ENCODE results near the gene ANXA2R. TPM values are rescaled to one million over a fixed set of nuclear protein-coding genes. Genes with fewer than 3 reads are reported as not detected.

ANXA2R gene
- total RNA-seq, 2 experiments from 2014 or later: 45.6 to 48.9 TPM

DNA sequence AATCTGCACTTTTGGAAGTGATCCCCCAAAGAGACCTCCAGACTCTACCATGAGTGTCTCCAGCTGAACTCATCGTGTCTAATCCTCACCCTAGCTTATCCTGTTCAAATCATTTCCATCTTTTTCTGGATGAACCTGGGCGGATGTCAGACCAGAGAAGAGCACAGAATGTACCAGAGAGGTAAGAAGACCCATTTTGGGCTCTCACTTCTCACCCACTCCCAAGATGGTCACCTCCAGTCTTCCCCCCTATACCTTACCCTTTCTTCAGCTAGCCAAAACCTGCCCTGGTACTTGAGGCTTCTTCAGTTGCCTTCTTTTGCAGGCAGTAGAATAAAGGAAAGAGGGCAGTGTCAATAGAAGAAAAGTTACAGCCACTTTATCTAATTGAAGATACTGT lies 27.9 kb upstream of the ANXA2R start:
- Histone ChIP-seq H3K4me3 (ENCODE audit: low read length) (peak overlapping the region; percentile 78), H3K4me1 (ENCODE audit: insufficient read depth, low read length) (peaks cover 55% of the 10 kb centered on the region), H3K27me3 (ENCODE audit: control insufficient read depth in 1 of 2, insufficient read depth in 2 of 2, low read length in 2 of 2) (no peaks in the 10 kb centered on the region), H3K9me3 (ENCODE audit: control insufficient read depth in 1 of 2, insufficient read depth in 1 of 2, low read length in 2 of 2) (peaks cover 0 to 4% of the 10 kb centered on the region in 2 experiments), H3K27ac (ENCODE audit: low read depth in 1 of 2, low read length in 2 of 2) (peak overlapping the region in 1 of 2 donors; percentile 8), H3K36me3 (ENCODE audit: insufficient read depth, low read length) (peaks cover 18% of the 10 kb centered on the region)
- peaks cover 72% of the 10 kb centered on the region for H3K36me3 Mint-ChIP-seq (ENCODE audit: low read depth)
- intact Hi-C loops (cut with DNase I, micrococcal nuclease): loop anchor here (2.0 to 10.0 kb wide), 6 partner anchors 77 to 419 kb away; partner anchors contain the start of gene TMEM267 (in 1 of the 2)
- H3K27ac Mint-ChIP-seq: peak overlapping the region; percentile 96
- no peak for ATAC-seq (ENCODE audit: poor library complexity)
- peaks cover 51% of the 10 kb centered on the region for H3K4me1 Mint-ChIP-seq (ENCODE audit: low read depth)
- H3K9me3 Mint-ChIP-seq: no peaks in the 10 kb centered on the region
- H3K27me3 Mint-ChIP-seq: no peaks in the 10 kb centered on the region
- peak overlapping the region; percentile 97 for H3K4me3 Mint-ChIP-seq
- ChIA-PET POLR2A (interaction anchor here (1.2 to 7.5 kb wide), 10 partner anchors 27 to 416 kb away, joined by 4 to 703 read pairs (median 141); partner anchors contain the start of genes ANXA2R, HMGCS1, TMEM267 and ZNF131), CTCF (interaction anchor here (0.9 to 1.6 kb wide), 5 partner anchors 28 to 416 kb away, joined by 3 to 9 read pairs (median 4); partner anchors contain the start of genes ANXA2R and TMEM267)
- no peak for DNase-seq
- TF ChIP-seq, protein P1, sequence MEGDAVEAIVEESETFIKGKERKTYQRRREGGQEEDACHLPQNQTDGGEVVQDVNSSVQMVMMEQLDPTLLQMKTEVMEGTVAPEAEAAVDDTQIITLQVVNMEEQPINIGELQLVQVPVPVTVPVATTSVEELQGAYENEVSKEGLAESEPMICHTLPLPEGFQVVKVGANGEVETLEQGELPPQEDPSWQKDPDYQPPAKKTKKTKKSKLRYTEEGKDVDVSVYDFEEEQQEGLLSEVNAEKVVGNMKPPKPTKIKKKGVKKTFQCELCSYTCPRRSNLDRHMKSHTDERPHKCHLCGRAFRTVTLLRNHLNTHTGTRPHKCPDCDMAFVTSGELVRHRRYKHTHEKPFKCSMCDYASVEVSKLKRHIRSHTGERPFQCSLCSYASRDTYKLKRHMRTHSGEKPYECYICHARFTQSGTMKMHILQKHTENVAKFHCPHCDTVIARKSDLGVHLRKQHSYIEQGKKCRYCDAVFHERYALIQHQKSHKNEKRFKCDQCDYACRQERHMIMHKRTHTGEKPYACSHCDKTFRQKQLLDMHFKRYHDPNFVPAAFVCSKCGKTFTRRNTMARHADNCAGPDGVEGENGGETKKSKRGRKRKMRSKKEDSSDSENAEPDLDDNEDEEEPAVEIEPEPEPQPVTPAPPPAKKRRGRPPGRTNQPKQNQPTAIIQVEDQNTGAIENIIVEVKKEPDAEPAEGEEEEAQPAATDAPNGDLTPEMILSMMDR (IDR thresholded peaks at IDR 0.05): no peak

DNA sequence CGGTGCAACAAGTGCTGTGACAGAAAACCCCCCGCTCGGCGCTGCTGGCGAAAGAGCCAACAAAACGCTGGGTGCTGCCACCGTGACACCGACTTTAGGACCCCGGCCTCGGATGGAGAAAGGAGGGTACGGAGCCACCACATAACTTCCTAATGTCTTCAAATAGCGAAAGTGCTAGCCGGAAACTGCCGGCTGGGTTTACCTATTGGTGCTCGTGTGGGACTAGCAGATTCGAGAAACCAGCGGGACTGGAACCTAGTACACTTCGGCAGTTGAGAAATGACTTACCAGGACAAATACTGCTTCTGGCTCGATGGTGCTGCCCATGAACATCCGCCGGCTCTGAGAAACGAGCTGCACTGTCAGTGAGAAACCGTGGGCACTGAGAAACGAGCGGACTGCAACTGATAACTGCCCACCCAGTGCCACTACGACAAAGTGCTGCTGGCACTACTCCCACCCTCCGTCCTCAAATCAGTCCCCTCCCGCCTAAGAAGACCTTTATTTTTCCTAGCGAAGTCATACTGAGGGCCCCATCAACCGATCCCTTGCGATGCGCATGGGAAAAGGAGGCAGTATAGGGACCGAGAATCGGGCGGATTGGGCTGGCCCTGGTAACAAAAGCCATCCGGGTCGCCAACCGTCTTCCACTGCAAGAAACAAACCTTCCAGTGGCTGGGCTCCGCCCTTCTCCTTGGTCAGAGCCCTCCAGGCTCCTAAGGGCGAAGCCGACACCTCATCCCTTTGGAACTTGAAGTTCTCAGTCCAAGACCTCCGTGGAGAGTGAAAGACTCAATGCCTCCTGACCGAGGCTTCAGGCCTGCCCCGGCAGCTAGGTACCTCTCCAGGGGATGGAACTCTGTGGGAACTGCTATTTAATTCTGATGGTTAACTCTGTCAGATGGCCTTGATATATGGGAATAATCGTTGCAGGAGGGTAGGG lies 27.0 kb upstream of the ANXA2R start:
- no peaks in the 10 kb centered on the region for H3K27me3 ChIP-seq (ENCODE audit: control insufficient read depth in 1 of 2, insufficient read depth in 2 of 2, low read length in 2 of 2)
- peak overlapping the region; percentile 97 to 98 for H3K27ac ChIP-seq (ENCODE audit: low read depth in 1 of 2, low read length in 2 of 2)
- Mint-ChIP-seq H3K4me3 (peak overlapping the region; percentile 97), H3K27ac (peak overlapping the region; percentile 96), H3K27me3 (no peaks in the 10 kb centered on the region), H3K36me3 (ENCODE audit: low read depth) (peaks cover 70% of the 10 kb centered on the region), H3K4me1 (ENCODE audit: low read depth) (peaks cover 49% of the 10 kb centered on the region), H3K9me3 (no peaks in the 10 kb centered on the region)
- peak; percentile 45 for ATAC-seq (ENCODE audit: poor library complexity)
- intact Hi-C loops (cut with DNase I, micrococcal nuclease): loop anchor here (2.0 to 10.0 kb wide), 8 partner anchors 42 to 420 kb away; partner anchors contain the start of genes TMEM267 (in 1 of the 2) and ZNF131 (in 1 of the 2)
- H3K4me3 ChIP-seq (ENCODE audit: low read length): peak overlapping the region; percentile 78
- peaks cover 18% of the 10 kb centered on the region for H3K36me3 ChIP-seq (ENCODE audit: insufficient read depth, low read length)
- POLR2A ChIA-PET: interaction anchor here (0.6 to 7.5 kb wide), 16 partner anchors 11 to 1196 kb away, joined by 3 to 703 read pairs (median 60); partner anchors contain the start of genes ANXA2R, HMGCS1, RIMOC1 and TMEM267
- peak; percentile 84 to 94 (median 90) for DNase-seq
- CTCF ChIA-PET: interaction anchor here (1.2 to 3.8 kb wide), 6 partner anchors 24 to 417 kb away, joined by 3 to 65 read pairs (median 7); partner anchors contain the start of genes ANXA2R and TMEM267
- H3K4me1 ChIP-seq (ENCODE audit: insufficient read depth, low read length): peaks cover 55% of the 10 kb centered on the region
- TF ChIP-seq, protein P1 (IDR thresholded peaks at IDR 0.05): no peak
- peaks cover 0 to 11% of the 10 kb centered on the region in 2 experiments for H3K9me3 ChIP-seq (ENCODE audit: control insufficient read depth in 1 of 2, insufficient read depth in 1 of 2, low read length in 2 of 2)

Data from CD4-positive, alpha-beta T cell (primary cell).